LNCaP clone FGC (cell line): ENCODE data around the gene ANKRD55.
"Not testable (repeated sequence)": the region's sequence is repeated elsewhere in the genome, so short reads cannot be mapped to it uniquely, and the experiment has no call there.

Experiments
- DNase-seq: peaks from one replicate; pipeline ENCODE4 v3.0.0-alpha.2; 2011; ENCODE audit warnings: low read depth
- H3K4me3 ChIP-seq: 2 replicates; pipeline ENCODE4 v1.5.1; 2011; ENCODE audit warnings: mild to moderate bottlenecking, low read depth, low read length, control low read depth
- CTCF ChIP-seq: IDR thresholded peaks from 2 replicates; pipeline ENCODE4 v1.5.1; 2012; ENCODE audit warnings: mild to moderate bottlenecking; ENCODE audit not compliant: control insufficient read depth, insufficient read depth; ENCODE audit errors: extremely low read depth

The ANKRD55 gene

GRCh38 chr5:56273376-56273955 lies 40.3 kb upstream of the ANKRD55 start:
- TF ChIP-seq CTCF = no peak
- no peak for DNase-seq
- no peak overlapping the region for H3K4me3 ChIP-seq

- no peak for TF ChIP-seq CTCF
- no peak for DNase-seq
- H3K4me3 ChIP-seq = no peak overlapping the region
Observed at GRCh38 chr5:56272765-56273164, 39.6 kb upstream of the ANKRD55 start.

GRCh38 chr5:56270568-56271392 lies 37.6 kb upstream of the ANKRD55 start:
- peak; percentile 99 for TF ChIP-seq CTCF
- H3K4me3 ChIP-seq = no peak overlapping the region
- peak; percentile 54 for DNase-seq

- peak; percentile 11; the same call in 1 of the 2 replicates for TF ChIP-seq CTCF
- no peak for DNase-seq
- H3K4me3 ChIP-seq = no peak overlapping the region
Observed at GRCh38 chr5:56270058-56270457, 36.9 kb upstream of the ANKRD55 start.

- TF ChIP-seq CTCF = peak; percentile 46
- H3K4me3 ChIP-seq = no peak overlapping the region
- DNase-seq = no peak
Observed at GRCh38 chr5:56269216-56269927, 36.2 kb upstream of the ANKRD55 start.

GRCh38 chr5:56268707-56269106 lies 35.6 kb upstream of the ANKRD55 start:
- not testable (repeated sequence) for DNase-seq, H3K4me3 ChIP-seq

GRCh38 chr5:56267856-56268255 lies 34.7 kb upstream of the ANKRD55 start:
- no peak for TF ChIP-seq CTCF
- H3K4me3 ChIP-seq = no peak overlapping the region
- no peak for DNase-seq
